ENCODE results near the gene PIP4K2A. TPM values are rescaled to one million over a fixed set of nuclear protein-coding genes. Genes with fewer than 3 reads are reported as not detected.

PIP4K2A gene
- total RNA-seq, 1 donor from 2014 or later: 152 TPM

- intact Hi-C loops (cut with micrococcal nuclease): loop anchor here (10.0 kb wide), 1 partner anchor 495 kb away; no protein-coding TSS in a partner anchor
Observed at GRCh38 chr10:22719406-22720042, 5.1 kb upstream of the PIP4K2A start.

DNA sequence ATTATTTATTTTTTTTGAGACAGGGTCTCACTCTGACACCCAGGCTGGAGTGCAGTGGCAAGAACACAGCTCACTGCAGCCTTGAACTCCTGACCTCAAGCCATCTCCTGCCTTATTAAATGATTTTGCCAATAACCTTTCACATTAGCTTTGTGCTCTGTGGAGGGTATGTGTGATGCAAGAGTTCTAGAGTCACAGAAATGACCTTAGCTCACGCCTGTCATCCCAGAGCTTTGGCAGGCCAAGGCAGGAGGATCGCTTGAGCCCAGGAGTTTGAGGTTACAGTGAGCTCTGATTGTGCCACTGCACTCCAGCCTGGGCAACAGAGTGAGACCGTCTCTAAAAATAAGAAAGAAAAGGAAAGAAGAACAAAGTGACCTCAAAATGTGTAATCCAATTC lies 4.3 kb upstream of the PIP4K2A start:
- intact Hi-C loops (cut with micrococcal nuclease): loop anchor here (10.0 kb wide), 1 partner anchor 494 kb away; no protein-coding TSS in a partner anchor

DNA sequence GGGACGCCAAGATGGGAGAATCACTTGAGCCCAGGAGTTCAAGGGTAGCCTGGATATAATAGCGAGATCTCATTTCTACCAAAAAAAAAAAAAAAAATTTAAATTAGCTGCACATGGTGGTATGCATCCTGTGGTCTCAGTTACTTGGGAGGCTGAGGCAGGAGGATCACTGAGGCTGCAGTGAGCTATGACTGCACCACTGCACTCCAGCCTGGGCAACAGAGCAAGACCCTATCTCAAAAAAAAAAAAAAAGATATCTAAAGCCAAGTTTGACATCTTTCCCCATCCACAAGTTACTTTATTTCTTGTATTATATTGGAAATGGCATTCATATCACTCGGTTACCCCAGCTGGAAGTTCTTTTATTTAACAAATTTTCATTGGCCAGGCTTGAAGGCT lies 3.4 kb upstream of the PIP4K2A start:
- intact Hi-C loops (cut with micrococcal nuclease): loop anchor here (10.0 kb wide), 1 partner anchor 493 kb away; no protein-coding TSS in a partner anchor

- intact Hi-C loops (cut with micrococcal nuclease): loop anchor here (10.0 kb wide), 1 partner anchor 492 kb away; no protein-coding TSS in a partner anchor
Observed at GRCh38 chr10:22716943-22717342, 2.6 kb upstream of the PIP4K2A start.

DNA sequence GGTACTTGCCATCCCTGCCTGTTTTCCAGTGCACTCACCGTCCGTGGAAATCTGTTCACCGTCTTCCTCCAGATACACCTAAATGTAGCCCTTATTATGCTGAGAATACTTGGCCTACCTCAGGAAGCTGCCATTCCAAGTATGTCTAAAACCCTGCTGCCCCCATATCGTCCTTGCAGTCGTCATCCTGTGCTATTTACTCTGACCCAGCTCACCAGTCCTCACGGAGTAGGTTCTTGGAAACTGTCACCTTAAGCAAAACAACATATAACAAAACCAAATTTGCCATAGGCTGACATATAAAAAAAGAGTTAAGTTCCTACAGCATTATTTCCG lies 880 bp upstream of the PIP4K2A start:
- intact Hi-C loops (cut with micrococcal nuclease): loop anchor here (2.0 to 10.0 kb wide), 5 partner anchors 274 to 712 kb away; partner anchors contain the start of gene DNAJC1

DNA sequence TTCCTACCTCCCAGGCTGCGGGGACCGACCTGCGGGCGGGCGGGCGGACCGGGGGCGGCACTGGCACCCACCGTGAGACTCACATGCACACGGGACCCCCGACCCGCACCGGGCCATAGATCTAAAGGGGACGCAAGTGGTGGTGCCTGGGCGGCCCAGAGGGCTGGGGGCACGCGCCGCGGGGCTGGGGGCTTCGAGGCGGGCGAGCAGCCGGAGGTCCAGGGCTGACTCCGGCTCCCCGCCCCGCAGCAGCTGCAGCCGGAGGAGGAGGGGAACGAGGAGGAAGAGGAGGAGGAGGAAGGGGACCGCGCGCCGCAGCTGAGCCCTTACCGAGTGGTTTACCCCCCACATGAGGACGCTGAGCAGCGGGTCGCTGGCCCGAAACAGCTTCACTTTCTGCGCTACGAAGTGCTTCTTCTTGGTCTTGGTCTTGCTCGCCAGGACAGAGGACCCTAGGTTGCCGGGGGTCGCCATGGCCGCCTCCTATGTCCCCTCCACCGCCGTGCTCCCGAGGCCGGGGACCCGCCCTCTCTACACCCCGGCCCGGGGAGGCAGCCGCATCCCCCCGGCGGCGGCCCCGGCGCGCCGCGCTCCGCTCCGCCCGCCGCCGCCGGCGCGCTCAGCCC lies 412 bp downstream of the PIP4K2A start:
- intact Hi-C loops (cut with micrococcal nuclease): loop anchor here (1.0 to 10.0 kb wide), 15 partner anchors 32 to 723 kb away; partner anchors contain the start of genes COMMD3, DNAJC1, MSRB2 and OTUD1

DNA sequence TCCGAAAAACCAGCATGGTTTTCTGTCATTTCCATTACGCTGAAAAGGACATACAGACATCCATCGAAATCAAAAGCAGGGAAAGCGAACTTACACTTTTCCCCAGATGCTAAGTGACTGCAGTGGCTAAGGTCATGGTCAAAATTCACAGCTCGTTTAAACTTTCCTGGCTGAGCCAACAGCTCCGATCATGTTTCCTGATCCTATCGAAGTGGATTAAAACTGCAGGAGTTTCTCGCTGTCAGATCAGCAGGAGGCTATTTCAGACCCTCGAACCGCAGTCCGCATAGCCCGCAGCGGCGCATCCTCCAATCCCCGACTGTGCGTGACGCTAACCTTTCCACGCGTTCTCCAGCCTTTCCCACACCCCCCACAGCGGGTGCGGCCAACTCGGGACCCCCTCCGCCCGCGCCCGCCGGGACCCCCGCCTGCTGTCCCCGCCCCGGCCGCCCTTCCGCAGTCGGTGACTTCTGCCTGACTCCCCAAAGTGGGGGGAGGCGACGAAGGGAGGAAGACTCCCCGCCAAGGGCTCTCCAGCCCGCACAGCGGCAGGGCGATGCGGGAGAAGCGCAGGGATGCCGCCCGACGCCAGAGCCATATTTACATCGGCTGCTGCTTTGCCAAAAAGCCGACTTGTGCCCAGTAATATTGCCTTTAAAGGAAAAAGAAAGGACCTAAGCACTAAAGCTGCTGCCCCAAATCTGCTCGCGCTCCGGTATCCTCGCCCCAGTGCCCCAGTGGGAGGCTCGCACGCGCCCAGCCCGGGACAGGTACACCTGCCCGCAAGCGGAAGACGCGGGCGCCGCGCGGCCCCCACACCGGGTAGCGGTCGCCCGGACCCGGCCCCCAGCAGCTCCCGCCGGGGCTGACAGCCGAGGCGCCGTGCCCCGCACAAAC lies 1.2 kb downstream of the PIP4K2A start:
- intact Hi-C loops (cut with micrococcal nuclease): loop anchor here (1.0 to 10.0 kb wide), 6 partner anchors 47 to 724 kb away; partner anchors contain the start of genes COMMD3, MSRB2 and OTUD1

GRCh38 chr10:22712211-22712955 lies 2.0 kb downstream of the PIP4K2A start:
- intact Hi-C loops (cut with micrococcal nuclease): loop anchor here (2.0 to 10.0 kb wide), 5 partner anchors 142 to 725 kb away; partner anchors contain the start of genes COMMD3, MSRB2 and OTUD1

DNA sequence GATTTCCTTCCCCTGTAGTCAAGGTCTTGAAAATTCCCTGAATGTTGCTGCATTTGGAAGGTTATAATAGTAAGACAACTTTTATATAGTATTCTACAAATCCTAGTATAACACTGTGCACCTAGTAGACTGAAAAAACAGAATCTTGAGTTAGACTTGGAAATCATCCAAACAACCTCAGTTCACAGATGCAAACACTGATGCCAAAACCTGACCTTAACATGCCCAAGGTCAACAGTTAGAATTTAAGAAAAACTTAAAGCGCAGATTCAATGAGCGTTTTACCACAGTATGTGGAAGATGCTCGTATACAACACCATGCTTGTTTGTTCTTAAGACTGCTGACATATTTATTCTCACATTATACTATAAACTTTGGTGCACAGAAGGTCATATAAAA lies 3.0 kb downstream of the PIP4K2A start:
- intact Hi-C loops (cut with micrococcal nuclease): loop anchor here (1.0 to 10.0 kb wide), 6 partner anchors 9 to 726 kb away; partner anchors contain the start of genes COMMD3, MSRB2 and OTUD1

DNA sequence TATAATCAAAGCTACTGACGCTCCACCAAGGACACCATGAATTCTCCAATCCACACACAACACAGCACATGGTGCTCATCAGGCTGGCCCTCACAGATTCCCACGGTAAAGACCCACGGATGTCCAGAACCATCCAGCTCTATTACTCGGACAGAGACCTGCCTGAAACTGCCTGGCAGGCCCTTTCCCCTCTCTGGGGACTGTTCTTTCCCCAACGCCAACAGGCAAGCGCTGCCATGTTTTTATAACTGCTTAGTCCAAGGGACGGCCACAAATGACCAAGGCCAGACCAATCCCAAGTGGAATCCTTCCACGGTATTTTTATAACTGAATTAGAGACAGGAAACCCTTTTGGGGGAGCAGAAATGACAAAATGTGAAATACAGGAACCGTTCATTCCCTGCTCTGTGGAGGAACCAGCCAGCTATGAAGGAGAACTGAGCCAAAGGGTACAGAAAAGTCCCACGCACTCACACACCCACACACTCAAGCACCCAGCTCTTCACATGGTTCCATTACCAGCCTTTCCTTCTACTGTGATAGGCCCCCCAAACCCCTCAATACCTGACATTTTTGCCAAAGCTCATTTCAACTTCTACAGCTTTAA lies 4.1 kb downstream of the PIP4K2A start:
- intact Hi-C loops (cut with micrococcal nuclease): loop anchor here (2.0 to 10.0 kb wide), 5 partner anchors 17 to 727 kb away; partner anchors contain the start of genes COMMD3, MSRB2 and OTUD1

DNA sequence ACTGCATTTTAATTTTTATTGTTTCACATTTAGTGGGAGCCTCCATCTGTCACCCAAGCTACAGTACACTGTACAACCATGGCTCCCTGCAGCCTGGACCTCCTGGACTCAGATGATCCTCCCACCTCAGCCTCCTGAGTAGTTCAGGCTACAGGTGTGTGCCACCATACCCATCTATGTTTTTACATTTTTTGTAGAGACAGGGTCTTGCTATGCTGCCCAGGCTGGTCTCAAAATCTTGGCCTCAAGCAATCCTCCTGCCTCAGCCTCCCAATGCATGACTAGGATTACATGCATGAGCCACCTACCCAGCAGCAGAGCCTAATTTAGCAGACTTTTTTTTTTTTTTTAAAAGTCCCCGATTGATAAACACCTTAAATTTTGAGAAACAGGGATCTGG lies 5.6 kb downstream of the PIP4K2A start:
- intact Hi-C loops (cut with micrococcal nuclease): no loop called here

DNA sequence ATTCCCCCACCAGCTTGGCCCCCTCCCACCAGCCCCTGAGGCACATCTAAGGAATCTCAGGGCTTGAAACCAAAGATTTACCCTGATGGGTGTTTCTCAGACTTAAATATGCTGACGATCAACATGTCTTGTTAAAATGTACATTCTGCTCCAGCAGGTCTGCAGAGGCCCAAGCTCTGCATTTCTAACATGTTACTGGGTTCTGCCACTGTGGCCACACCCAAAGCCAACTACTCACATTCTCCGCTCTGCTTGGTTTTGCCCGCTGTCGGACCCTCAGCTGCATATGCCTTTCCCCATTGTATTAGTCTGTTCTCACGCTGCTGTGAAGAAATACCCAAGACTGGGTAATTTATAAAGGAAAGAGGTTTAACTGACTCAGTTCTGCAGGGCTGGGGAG lies 8.9 kb downstream of the PIP4K2A start:
- intact Hi-C loops (cut with micrococcal nuclease): no loop called here

DNA sequence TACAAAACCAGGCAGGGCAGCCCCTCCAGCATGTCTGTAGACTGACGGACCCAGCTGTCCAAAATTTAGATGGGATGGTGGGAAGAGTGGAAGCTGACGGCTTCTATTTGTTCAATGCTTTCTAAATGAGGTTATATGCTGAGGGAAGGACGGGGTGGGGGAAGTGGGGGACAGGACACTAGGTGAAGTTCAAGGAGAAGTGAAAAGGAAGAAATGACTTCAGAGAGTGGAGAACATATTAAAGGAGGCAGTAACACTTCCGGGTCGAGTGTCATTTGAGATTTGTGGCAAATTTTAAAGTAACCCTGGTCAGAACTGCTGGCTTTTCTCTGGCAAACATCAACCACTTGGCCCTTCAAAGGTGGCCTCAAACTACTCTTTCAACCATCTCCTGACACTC lies 9.4 kb downstream of the PIP4K2A start:
- intact Hi-C loops (cut with micrococcal nuclease): no loop called here

GRCh38 chr10:22704471-22704911 lies 9.9 kb downstream of the PIP4K2A start:
- intact Hi-C loops (cut with micrococcal nuclease): no loop called here

GRCh38 chr10:22702348-22702747 lies 12.0 kb downstream of the PIP4K2A start:
- intact Hi-C loops (cut with micrococcal nuclease): loop anchor here (1.0 kb wide), 1 partner anchor 9 kb away; no protein-coding TSS in a partner anchor

- intact Hi-C loops (cut with micrococcal nuclease): no loop called here
Observed at GRCh38 chr10:22701132-22701826, 13.1 kb downstream of the PIP4K2A start.

DNA sequence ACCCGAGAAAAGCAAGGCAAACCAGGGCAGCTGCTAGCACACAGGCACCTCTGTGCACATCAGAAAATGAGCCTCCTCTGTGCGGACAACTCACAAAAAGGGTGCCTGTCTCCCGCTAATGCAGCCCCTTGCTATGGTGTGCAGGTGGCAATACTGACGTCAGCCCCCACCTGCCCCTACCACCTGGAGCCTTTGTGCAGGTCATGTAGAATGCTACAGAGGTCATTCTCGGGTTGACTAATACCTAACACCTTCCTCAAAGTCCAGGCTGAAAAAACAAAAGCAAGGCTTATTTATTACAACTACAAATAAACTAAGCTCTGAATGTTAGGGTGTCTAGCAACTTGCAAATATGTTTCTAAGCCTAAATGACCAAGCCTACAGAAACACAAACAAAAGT lies 13.9 kb downstream of the PIP4K2A start:
- intact Hi-C loops (cut with micrococcal nuclease): no loop called here

DNA sequence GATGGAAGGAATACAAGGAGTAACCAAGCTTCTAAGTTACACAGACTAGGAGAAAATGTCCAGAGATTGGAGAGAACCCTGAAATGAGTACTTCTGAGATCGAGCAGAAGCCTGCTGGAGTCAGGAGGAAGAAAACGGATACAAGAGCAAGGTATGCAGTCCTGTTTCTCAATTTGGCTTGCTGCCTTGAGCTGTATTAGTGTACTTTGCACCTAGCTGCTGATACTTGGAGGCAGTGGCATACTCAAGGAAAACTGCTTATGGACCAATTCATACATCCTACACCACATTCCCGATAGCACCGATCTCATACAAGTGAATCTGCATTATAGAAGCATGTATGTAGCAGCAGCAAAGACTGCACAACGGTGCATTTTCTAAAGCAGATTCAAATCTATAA lies 14.4 kb downstream of the PIP4K2A start:
- intact Hi-C loops (cut with micrococcal nuclease): no loop called here

DNA sequence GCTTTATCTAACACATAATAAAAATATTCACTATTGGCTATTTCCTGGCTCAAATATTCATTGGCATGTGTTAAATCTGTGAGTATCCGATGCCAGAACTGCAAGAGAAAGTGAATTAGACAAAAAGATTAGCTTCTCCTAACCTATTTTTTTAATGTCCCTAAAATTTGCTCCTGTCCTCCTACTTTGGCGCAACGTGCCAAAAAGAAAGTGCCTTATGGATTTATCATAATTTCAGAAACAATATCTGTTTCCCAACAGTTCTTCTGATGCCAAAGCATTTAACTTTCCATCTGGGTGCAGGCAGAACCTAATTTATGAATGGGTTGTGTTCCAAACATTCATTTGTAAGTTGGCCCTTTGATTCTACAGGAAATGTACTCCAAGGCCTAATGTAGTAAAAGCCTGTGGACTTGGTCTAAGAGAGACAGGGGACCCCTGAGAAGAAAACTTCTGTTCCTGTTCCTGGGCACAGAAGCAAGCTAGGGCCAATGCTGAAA lies 15.4 kb downstream of the PIP4K2A start:
- intact Hi-C loops (cut with micrococcal nuclease): no loop called here

All from T-helper 1 cell treated with Interleukin-12 subunit alpha and Interleukin-12 subunit beta and Interleukin-4 antibody, amounts not matched to agents 30 ng/mL and 1 ng/mL, for 36 hours (primary cell).